Measurements from ENCODE around the gene PTPRQ.
A peak's percentile ranks its signal among the peaks of the same experiment; 100 is the strongest.
"Not testable (repeated sequence)": the region's sequence is repeated elsewhere in the genome, so short reads cannot be mapped to it uniquely, and the experiment has no call there.

Gene PTPRQ

GRCh38 chr12:80472911-80473500, 29.0 kb downstream of the PTPRQ start:
- no peak overlapping the region for H3K4me3 ChIP-seq (ENCODE audit: low read depth, low read length)
- TF ChIP-seq, protein P1, sequence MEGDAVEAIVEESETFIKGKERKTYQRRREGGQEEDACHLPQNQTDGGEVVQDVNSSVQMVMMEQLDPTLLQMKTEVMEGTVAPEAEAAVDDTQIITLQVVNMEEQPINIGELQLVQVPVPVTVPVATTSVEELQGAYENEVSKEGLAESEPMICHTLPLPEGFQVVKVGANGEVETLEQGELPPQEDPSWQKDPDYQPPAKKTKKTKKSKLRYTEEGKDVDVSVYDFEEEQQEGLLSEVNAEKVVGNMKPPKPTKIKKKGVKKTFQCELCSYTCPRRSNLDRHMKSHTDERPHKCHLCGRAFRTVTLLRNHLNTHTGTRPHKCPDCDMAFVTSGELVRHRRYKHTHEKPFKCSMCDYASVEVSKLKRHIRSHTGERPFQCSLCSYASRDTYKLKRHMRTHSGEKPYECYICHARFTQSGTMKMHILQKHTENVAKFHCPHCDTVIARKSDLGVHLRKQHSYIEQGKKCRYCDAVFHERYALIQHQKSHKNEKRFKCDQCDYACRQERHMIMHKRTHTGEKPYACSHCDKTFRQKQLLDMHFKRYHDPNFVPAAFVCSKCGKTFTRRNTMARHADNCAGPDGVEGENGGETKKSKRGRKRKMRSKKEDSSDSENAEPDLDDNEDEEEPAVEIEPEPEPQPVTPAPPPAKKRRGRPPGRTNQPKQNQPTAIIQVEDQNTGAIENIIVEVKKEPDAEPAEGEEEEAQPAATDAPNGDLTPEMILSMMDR (IDR thresholded peaks at IDR 0.05; ENCODE audit: low read depth, low read length) = peak; percentile 25; the same call in 1 of the 2 replicates
- no peaks in the 10 kb centered on the region for H3K27me3 ChIP-seq (ENCODE audit: insufficient read depth, low read depth, severe bottlenecking)
- no peaks in the 10 kb centered on the region for H3K9me3 ChIP-seq (ENCODE audit: severe bottlenecking)
- H3K36me3 ChIP-seq = no peaks in the 10 kb centered on the region
- H3K27ac ChIP-seq = no peak overlapping the region
- DNase-seq = peak; percentile 10

GRCh38 chr12:80477521-80478145, 33.6 kb downstream of the PTPRQ start:
- not testable (repeated sequence) for H3K4me3 ChIP-seq (ENCODE audit: low read depth, low read length); H3K36me3 ChIP-seq; DNase-seq; H3K27ac ChIP-seq; H3K27me3 ChIP-seq (ENCODE audit: insufficient read depth, low read depth, severe bottlenecking); H3K9me3 ChIP-seq (ENCODE audit: severe bottlenecking)

DNA sequence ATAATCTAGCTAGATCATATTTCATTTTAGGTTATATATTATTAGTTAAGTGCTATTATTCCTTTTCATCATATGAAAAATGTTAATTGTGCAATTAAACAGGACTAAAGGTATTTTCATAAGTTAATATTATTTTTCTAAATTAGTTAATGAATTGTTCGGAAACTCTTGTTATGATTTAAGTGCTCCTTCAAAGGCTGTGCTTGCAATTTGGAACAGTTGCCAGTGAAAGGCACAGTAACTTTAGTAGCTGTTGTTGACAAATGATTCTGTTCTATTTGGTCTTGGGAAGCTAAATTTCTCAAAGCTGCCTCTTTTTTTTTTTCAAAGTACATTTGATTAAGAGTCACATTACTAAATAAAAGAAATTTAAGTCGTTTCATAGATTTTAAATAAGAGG, 40.7 kb downstream of the PTPRQ start:
- DNase-seq = no peak
- Histone ChIP-seq H3K27me3 (ENCODE audit: insufficient read depth, low read depth, severe bottlenecking) (no peaks in the 10 kb centered on the region), H3K9me3 (ENCODE audit: severe bottlenecking) (no peaks in the 10 kb centered on the region), H3K36me3 (no peaks in the 10 kb centered on the region), H3K27ac (no peak overlapping the region), H3K4me3 (ENCODE audit: low read depth, low read length) (no peak overlapping the region)
- TF ChIP-seq, protein P1 (IDR thresholded peaks at IDR 0.05; ENCODE audit: low read depth, low read length) = no peak

DNA sequence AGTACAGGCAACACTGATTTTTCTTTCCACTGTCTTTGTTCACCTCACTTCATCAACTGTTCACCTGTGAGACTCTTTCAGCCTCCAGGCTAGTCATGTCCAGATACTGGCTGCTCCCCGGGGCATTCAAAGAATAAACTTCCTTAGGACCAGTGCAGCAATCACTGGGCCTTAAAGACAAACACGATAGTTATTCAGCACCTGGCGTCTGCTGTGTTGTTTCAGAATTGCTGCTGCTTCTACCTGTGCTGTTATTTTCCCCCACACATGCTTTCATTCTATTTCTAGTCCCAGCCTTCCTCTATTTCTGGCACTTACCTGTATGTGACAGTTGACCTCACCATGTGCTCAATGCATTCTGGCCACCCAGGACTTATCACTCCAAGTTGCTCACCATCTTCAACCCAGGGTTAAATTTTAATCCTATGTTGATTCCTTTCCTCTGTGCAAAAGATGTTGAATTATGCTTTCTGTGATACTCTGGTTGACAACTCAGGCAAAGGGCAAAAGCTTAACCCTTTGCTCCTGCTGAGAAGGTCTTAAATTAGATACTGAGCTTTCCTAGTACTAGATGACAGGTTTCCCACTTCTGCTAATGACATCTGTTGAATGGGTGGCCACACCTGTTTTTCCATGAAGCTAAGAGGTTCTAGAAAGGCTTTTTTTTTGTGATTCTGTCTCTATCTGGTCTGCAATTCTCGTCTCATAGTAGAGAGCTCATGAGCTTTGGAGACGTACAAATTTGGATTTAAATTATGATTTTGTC, 41.4 kb downstream of the PTPRQ start:
- TF ChIP-seq, protein P1 (IDR thresholded peaks at IDR 0.05; ENCODE audit: low read depth, low read length) = no peak
- no peaks in the 10 kb centered on the region for H3K27me3 ChIP-seq (ENCODE audit: insufficient read depth, low read depth, severe bottlenecking)
- no peaks in the 10 kb centered on the region for H3K9me3 ChIP-seq (ENCODE audit: severe bottlenecking)
- H3K27ac ChIP-seq = no peak overlapping the region
- H3K4me3 ChIP-seq (ENCODE audit: low read depth, low read length) = no peak overlapping the region
- DNase-seq = no peak
- H3K36me3 ChIP-seq = no peaks in the 10 kb centered on the region

- Histone ChIP-seq H3K9me3 (ENCODE audit: severe bottlenecking) (no peaks in the 10 kb centered on the region), H3K4me3 (ENCODE audit: low read depth, low read length) (no peak overlapping the region), H3K27ac (no peak overlapping the region), H3K36me3 (no peaks in the 10 kb centered on the region), H3K27me3 (ENCODE audit: insufficient read depth, low read depth, severe bottlenecking) (no peaks in the 10 kb centered on the region)
- no peak for DNase-seq
- TF ChIP-seq, protein P1 (IDR thresholded peaks at IDR 0.05; ENCODE audit: low read depth, low read length) = no peak
These were observed 46.3 kb downstream of the PTPRQ start for GRCh38 chr12:80490329-80490728.

- no peaks in the 10 kb centered on the region for H3K27me3 ChIP-seq (ENCODE audit: insufficient read depth, low read depth, severe bottlenecking)
- H3K36me3 ChIP-seq = no peaks in the 10 kb centered on the region
- H3K27ac ChIP-seq = no peak overlapping the region
- H3K9me3 ChIP-seq (ENCODE audit: severe bottlenecking) = no peaks in the 10 kb centered on the region
- TF ChIP-seq, protein P1 (IDR thresholded peaks at IDR 0.05; ENCODE audit: low read depth, low read length) = no peak
- DNase-seq = no peak
- H3K4me3 ChIP-seq (ENCODE audit: low read depth, low read length) = no peak overlapping the region
These were observed 47.1 kb downstream of the PTPRQ start for GRCh38 chr12:80491166-80491565.
